Retinal pigment epithelial cell (primary cell): ENCODE data around the gene SKP1.

Experiments used
- DNase-seq: peaks from one replicate; pipeline ENCODE4 v3.0.0-alpha.2; 2010; ENCODE audit warnings: low read depth
- H3K4me3 ChIP-seq: 2 replicates; pipeline ENCODE4 v1.5.1; 2011; ENCODE audit warnings: mild to moderate bottlenecking, low read length, control low read depth, moderate library complexity
- TF ChIP-seq, protein P1 (sequence below): conservative IDR thresholded peaks from 2 replicates; pipeline ENCODE4 v1.5.1; 2011; ENCODE audit warnings: low read depth, low read length, control low read depth, inconsistent platforms

SKP1 gene

DNA sequence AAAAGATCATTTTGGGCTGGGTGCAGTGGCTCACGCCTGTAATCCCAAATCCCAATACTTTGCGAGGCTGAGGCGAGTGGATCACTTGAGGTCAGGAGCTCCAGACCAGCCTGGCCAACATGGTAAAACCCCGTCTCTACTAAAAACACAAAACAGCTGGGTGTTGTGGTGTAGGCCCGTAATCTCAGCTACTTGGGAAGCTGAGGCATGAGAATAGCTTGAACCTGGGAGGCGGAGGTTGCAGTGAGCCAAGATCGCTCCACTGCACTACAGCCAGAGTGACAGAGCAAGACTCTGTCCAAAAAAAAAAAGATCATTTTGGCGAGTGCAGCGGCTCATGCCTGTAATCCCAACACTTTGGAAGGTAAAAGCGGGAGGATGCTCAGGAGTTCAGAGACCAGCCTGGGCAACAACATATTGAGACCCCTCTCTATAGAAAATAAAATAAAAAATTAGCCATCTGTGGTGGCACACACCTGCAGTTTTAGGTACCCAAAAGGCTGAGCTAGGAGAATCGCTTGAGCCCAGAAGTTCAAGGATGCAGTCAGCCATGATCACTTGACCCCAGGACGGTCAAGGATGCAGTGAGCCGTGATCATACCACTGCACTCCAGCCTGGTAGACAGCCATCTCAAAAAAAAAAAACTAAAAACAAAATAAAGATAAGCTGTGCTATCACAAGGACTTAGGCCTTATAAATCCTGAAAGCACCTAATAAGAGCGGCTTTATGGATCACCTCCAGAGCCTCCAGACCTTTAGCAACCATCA lies 32.9 kb upstream of the SKP1 start:
- H3K4me3 ChIP-seq: no peak overlapping the region
- TF ChIP-seq, protein P1, sequence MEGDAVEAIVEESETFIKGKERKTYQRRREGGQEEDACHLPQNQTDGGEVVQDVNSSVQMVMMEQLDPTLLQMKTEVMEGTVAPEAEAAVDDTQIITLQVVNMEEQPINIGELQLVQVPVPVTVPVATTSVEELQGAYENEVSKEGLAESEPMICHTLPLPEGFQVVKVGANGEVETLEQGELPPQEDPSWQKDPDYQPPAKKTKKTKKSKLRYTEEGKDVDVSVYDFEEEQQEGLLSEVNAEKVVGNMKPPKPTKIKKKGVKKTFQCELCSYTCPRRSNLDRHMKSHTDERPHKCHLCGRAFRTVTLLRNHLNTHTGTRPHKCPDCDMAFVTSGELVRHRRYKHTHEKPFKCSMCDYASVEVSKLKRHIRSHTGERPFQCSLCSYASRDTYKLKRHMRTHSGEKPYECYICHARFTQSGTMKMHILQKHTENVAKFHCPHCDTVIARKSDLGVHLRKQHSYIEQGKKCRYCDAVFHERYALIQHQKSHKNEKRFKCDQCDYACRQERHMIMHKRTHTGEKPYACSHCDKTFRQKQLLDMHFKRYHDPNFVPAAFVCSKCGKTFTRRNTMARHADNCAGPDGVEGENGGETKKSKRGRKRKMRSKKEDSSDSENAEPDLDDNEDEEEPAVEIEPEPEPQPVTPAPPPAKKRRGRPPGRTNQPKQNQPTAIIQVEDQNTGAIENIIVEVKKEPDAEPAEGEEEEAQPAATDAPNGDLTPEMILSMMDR: no peak
- no peak for DNase-seq

DNA sequence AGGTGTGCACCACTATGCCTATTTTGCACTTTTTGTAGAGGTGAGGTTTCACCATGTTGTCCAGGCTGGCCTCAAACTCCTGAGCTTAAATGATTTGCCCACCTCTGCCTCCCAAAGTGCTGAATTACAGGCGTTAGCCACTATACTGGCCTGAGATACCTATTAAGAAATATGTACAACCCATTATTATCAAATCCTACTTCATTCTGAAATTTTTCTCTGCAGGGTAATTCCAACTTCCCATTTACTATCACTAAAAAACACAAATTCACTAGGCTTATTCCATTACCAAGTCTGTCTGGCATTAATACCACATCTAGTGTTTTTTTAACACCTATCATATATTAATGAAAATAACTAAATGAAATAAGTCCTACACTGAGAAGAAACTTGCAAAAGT lies 30.9 kb upstream of the SKP1 start:
- no peak overlapping the region for H3K4me3 ChIP-seq
- no peak for DNase-seq
- TF ChIP-seq, protein P1: no peak

DNA sequence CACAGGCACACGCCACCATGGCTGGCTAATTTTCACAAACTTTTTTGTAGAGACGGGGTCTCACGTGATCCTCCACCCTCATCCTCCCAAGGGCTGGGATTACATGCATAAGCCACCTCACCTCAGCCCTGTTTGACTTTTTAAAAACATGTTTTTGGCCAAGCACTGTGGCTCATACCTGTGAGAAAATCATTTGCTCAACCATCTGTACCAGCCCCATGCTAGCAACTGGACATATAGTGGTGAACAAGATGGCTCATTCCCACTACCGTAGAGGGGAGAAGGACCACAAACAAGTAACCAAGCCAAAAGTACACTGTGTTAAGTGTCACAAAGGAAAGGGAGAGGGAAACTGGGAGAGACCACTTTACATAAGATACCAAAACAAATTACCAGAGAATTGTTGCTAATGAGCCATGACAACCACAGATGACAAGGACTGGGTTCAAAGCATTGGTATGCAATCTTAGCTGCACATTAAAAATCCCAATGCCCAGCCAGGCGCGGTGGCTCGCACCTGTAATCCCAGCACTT lies 29.9 kb upstream of the SKP1 start:
- DNase-seq: no peak
- TF ChIP-seq, protein P1: no peak
- H3K4me3 ChIP-seq: no peak overlapping the region

DNA sequence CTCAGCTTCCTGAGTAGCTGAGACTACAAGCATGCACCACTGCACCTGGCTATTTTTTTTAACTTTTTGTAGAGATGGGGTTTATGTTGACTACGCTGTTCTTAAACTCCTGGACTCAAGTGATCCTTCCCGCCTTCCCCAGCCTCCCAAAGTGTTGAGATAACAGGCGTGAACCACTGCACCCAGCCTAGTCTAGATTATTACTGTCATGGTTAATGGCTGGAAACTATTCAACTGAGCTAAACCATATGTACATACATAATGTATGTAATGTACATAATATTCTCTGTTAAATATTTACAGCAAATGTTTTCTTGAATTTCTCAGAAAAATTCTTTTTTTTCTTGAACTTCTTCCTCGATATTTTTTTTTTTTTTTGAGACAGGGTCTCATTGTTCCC lies 27.8 kb upstream of the SKP1 start:
- no peak overlapping the region for H3K4me3 ChIP-seq
- DNase-seq: no peak
- TF ChIP-seq, protein P1: no peak

DNA sequence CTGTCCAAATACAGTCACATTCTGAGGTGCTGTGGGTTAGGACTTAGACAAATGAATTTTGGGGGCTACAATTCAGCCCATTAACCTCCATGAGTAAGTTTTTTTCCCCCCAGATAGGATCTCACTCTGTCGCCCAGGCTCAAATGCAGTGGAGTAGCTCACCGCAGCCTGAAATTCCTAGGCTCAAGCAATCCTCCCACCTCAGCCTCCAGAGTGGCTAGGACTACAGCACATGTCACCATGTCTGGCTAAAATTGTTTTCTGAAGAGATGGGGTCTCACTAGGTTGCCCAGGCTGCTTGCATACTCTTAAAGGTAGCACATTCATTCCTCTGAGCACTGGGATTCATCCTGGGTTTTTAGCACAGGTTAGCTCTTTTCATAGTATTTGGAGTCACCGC lies 26.9 kb upstream of the SKP1 start:
- TF ChIP-seq, protein P1: no peak
- no peak overlapping the region for H3K4me3 ChIP-seq
- no peak for DNase-seq

DNA sequence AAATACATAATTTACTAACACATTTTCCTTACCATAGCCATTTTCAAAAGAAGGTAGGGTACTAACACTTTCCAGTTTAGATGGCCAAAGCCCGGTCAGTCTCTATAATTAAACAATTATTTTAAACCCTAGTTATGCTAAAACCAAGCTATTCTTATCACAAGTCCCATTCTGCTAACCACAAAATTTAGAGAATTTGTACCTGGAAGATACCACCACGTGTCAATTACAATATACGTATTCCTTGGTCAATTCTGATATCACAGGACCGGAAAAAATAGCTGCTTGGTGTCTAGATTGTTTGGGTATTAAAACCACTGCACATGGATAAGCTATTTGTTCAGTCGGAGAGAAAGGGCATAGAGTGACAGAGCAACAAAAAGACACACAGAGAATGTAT lies 18.9 kb upstream of the SKP1 start:
- DNase-seq: no peak
- no peak overlapping the region for H3K4me3 ChIP-seq
- TF ChIP-seq, protein P1: no peak

DNA sequence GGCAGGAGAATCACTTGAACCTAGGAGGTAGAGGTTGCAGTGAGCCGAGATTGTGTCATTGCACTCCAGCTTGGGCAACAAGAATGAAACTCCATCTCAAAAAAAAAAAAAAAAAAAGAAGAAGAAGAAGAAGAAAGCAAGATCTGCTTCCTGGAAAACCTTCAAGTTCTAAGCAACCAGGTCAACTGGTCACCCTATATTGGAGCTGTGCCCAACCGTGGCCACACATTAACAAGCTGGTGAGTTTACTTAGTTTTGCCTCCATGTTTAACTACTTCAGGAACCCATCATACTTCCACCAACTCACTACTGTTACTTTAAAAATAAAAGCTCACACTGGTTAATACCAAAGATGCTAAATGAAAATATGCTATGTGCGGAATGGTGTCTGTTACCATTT lies 12.3 kb upstream of the SKP1 start:
- TF ChIP-seq, protein P1: no peak
- DNase-seq: no peak

More for the DNA sequence above, 12.3 kb upstream of the SKP1 start:
- no peak overlapping the region for H3K4me3 ChIP-seq
